NB4 (cell line): ENCODE data around the gene ADCY2.

ENCODE experiments used
- DNase-seq: peaks from one replicate; pipeline ENCODE4 v3.0.0; 2010; ENCODE audit warnings: low read depth
- H3K4me3 ChIP-seq: one replicate; pipeline ENCODE4 v1.5.1; 2011; ENCODE audit warnings: mild to moderate bottlenecking, low read depth, low read length, moderate library complexity
- MYC ChIP-seq: IDR thresholded peaks from 2 replicates; pipeline ENCODE4 v1.6.1; 2011; ENCODE audit warnings: low read depth, low read length
- POLR2A ChIP-seq: IDR thresholded peaks from 2 replicates; pipeline ENCODE4 v1.6.1; 2011; ENCODE audit warnings: mild to moderate bottlenecking; ENCODE audit not compliant: insufficient read length; ENCODE audit errors: extremely low read depth
- TF ChIP-seq, protein P1 (sequence below): IDR thresholded peaks from 2 replicates; pipeline ENCODE4 v1.6.1; 2011; ENCODE audit warnings: low read depth, low read length
- TF ChIP-seq, protein P2 (sequence below): IDR thresholded peaks from one replicate; pipeline ENCODE4 v1.5.1; 2012; ENCODE audit warnings: low read depth, low read length

Gene ADCY2

GRCh38 chr5:7519564-7519963 is 123.6 kb downstream of the ADCY2 start:
- no peak overlapping the region for H3K4me3 ChIP-seq
- TF ChIP-seq POLR2A, result no peak
- TF ChIP-seq, protein P1, sequence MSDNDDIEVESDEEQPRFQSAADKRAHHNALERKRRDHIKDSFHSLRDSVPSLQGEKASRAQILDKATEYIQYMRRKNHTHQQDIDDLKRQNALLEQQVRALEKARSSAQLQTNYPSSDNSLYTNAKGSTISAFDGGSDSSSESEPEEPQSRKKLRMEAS, result no peak
- no peak for DNase-seq

DNA sequence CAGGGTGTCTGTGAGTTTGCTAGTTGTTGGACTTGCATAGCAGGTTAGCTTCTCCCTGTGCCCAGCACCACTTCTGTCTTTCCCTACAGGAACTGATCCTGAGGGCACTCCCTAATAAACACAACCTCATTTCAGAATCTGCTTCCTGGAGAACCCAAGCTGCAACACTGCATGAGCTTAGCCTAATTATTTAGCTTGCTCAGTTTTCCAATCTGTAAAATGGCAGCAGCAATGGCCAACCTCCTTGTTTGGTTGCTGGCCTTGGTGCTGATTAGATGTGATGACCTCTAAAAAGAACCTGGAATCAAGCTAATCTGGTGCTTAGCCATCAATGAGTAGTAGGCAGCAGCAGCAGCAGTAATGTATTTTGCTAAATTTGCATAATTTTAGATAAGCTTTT is 133.9 kb downstream of the ADCY2 start:
- TF ChIP-seq, protein P1, result no peak
- TF ChIP-seq POLR2A, result no peak
- TF ChIP-seq MYC, result no peak
- TF ChIP-seq, protein P2, sequence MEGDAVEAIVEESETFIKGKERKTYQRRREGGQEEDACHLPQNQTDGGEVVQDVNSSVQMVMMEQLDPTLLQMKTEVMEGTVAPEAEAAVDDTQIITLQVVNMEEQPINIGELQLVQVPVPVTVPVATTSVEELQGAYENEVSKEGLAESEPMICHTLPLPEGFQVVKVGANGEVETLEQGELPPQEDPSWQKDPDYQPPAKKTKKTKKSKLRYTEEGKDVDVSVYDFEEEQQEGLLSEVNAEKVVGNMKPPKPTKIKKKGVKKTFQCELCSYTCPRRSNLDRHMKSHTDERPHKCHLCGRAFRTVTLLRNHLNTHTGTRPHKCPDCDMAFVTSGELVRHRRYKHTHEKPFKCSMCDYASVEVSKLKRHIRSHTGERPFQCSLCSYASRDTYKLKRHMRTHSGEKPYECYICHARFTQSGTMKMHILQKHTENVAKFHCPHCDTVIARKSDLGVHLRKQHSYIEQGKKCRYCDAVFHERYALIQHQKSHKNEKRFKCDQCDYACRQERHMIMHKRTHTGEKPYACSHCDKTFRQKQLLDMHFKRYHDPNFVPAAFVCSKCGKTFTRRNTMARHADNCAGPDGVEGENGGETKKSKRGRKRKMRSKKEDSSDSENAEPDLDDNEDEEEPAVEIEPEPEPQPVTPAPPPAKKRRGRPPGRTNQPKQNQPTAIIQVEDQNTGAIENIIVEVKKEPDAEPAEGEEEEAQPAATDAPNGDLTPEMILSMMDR, result no peak
- DNase-seq, result no peak
- no peak overlapping the region for H3K4me3 ChIP-seq

DNA sequence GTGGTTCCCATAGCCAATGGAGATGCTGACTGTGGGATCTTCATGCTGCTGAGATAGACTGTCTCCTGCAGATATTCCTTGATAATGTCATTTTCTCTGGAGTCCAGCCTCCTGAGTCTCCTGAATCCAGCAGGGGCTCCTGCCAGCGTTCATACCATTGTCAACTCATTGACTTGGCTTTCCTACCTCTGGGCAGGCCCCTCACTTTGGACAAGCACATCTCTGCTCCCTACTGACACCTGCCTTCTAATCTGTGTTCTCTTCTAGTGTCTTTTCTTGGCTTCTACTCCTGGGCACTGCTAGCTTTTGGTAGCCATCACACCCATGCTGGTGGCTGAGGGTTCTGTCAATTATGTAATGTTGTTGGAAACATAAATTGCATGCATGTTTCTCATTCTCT is 138.0 kb downstream of the ADCY2 start:
- TF ChIP-seq MYC (no peak), POLR2A (no peak)
- TF ChIP-seq, protein P1, result no peak
- TF ChIP-seq, protein P2, result no peak
- no peak overlapping the region for H3K4me3 ChIP-seq
- no peak for DNase-seq

DNA sequence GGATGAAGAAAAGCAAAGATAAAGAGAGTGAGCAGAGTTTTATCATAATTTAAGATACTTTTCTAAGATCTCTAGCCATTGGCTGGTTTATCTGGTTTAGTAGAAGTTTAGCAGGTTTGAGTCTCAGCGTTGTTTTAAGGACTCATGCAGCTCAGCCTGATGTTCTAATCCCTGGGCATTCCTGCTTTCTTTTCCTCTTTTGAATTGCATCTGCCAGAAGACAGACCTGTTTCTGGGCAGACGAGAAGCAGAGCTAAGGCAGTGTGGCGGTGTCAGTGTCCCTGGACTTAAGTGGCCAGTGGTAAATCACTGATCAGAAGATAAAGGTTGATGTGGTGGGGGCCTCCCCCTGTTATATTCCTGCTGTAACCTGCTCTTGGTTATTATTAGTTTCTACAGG is 138.6 kb downstream of the ADCY2 start:
- no peak for DNase-seq
- TF ChIP-seq, protein P1, result no peak
- TF ChIP-seq, protein P2, result no peak
- no peak for TF ChIP-seq MYC
- no peak for TF ChIP-seq POLR2A
- H3K4me3 ChIP-seq, result no peak overlapping the region

DNA sequence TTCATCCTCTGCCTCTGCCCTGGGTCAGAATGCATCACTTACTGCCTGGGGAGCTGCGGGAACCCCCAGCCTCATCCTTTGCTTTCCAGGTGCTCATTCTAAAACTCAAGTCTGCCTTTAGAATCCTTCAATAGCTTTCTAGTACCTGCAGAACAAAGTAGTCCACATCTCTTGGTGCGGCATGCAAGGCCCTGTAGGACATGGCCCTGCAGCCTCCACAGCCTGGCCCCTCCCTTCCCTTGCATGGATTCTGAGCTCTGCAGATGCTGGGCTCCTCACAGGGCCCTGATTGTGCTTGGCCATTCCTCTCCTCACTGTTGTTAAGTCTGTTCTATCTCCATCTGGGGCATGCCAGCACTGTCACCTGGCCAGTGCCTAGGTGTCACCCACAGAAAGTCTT is 141.6 kb downstream of the ADCY2 start:
- no peak for DNase-seq
- H3K4me3 ChIP-seq, result no peak overlapping the region
- no peak for TF ChIP-seq MYC

DNA sequence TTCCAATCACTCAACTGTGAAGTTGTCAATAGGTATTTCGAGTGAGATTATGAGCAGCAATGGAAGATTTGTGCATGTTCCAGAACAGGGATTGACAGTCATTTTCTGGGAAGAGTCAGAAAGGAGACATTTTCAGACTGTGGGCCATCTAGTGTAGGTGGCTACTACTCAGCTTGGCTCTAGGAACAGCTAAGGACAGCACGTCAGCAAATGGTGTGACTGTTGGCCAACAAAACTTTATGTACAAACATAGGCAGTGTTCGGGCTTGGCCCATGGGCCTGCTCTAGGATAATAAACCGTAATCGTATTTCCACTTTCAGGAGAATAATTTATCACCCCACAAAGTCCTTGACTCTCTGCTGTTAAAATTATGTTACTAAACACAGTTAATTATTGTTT is 143.6 kb downstream of the ADCY2 start:
- TF ChIP-seq, protein P1, result no peak
- TF ChIP-seq MYC, result no peak
- TF ChIP-seq, protein P2, result no peak
- no peak for TF ChIP-seq POLR2A
- no peak for DNase-seq

More for the DNA sequence above, 143.6 kb downstream of the ADCY2 start:
- no peak overlapping the region for H3K4me3 ChIP-seq
